K562 (cell line): ENCODE results near the gene NMRK2. TPM values are rescaled to one million over a fixed set of nuclear protein-coding genes. Genes with fewer than 3 reads are reported as not detected.
A peak's percentile ranks its signal among the peaks of the same experiment; 100 is the strongest.

Experiments used
- ATAC-seq: fragments of 200-7000 bp; cut with Tn5 transposase; 3 replicates; pipeline ENCODE4 v1.9.1; 2020; ENCODE audit warnings: moderate library complexity
- Bru-seq: library from RNA; stranded (reverse); fragments of 400-500 nt; gene quantifications from one replicate; lab custom pipeline; 2021; lab: Mats Ljungman, UMichigan
- BruChase-seq, 2 experiments: library from RNA; stranded (reverse); fragments of 400-500 nt; gene quantifications; one replicate each; lab custom pipeline; 2021; lab: Mats Ljungman, UMichigan
- BruUV-seq: library from RNA; stranded (reverse); fragments of 400-500 nt; replicated peaks from 2 replicates; lab custom pipeline; 2021; lab: Mats Ljungman, UMichigan
- CTCF ChIA-PET: fragments of 300-600 bp; formaldehyde crosslinking; extraction: SDS; loops from one replicate; lab custom pipeline; 2021; ENCODE audit warnings: low intra/inter-chr PET ratio; lab: Yijun Ruan, JAX
- POLR2A ChIA-PET: fragments of 300-600, 350-650 bp; sonication (Branson Sonifier 250); formaldehyde crosslinking; extraction: SDS; loops from one replicate; lab custom pipeline; 2021; ENCODE audit warnings: antibody characterized with exemption, inconsistent platforms; lab: Yijun Ruan, JAX
- DNase-seq, 4 experiments: peaks; one replicate each; pipeline versions ENCODE4 v3.0.0 to v3.0.0-alpha.2; 2011 to 2018; ENCODE audit warnings: low spot score in 3 of 4, mixed read lengths in 3 of 4; ENCODE audit errors: extremely low read depth in 1 of 4
- FAIRE-seq: peaks from 2 replicates; lab custom pipeline; 2011; peaks lifted over from hg19 to GRCh38; lab: Jason Lieb, UNC
- H2AFZ ChIP-seq: 2 replicates; pipeline ENCODE4 v1.6.0; 2011; ENCODE audit warnings: low read depth, low read length, control low read depth, inconsistent platforms
- H3K27ac ChIP-seq: fragments of 200-600 bp; 3 replicates; pipeline ENCODE4 v1.8.0; 2011; ENCODE audit warnings: low read depth, mild to moderate bottlenecking, control low read depth, inconsistent platforms, low read length, moderate library complexity, mixed read lengths; ENCODE audit errors: extremely low read depth
- H3K27me3 ChIP-seq, 2 experiments: fragments of 300-600 bp in 1 of 2; 2 replicates in 1 of 2; 3 replicates in 1 of 2; pipeline versions ENCODE4 v1.6.0 to v1.8.0; 2011; ENCODE audit warnings: inconsistent platforms in 2 of 2, low read length in 2 of 2, mild to moderate bottlenecking in 1 of 2, mixed read lengths in 1 of 2, moderate library complexity in 1 of 2; ENCODE audit not compliant: control insufficient read depth in 2 of 2, insufficient read depth in 2 of 2
- H3K36me3 ChIP-seq: fragments of 300-600 bp; 3 replicates; pipeline ENCODE4 v1.8.0; 2011; ENCODE audit warnings: mild to moderate bottlenecking, low read length, inconsistent platforms; ENCODE audit not compliant: control insufficient read depth, insufficient read depth
- H3K4me1 ChIP-seq, 2 experiments: fragments of 200-600 bp in 1 of 2; replicated peaks in 1 of 2; 2 replicates in 1 of 2; 3 replicates in 1 of 2; pipeline versions ENCODE4 v1.5.1 to v1.8.0; 2011; ENCODE audit warnings: inconsistent platforms in 2 of 2, low read length in 2 of 2, mild to moderate bottlenecking in 1 of 2, mixed read lengths in 1 of 2, moderate library complexity in 1 of 2; ENCODE audit not compliant: control insufficient read depth in 2 of 2, insufficient read depth in 2 of 2
- H3K4me2 ChIP-seq: 2 replicates; pipeline ENCODE4 v1.6.1; 2011; ENCODE audit warnings: low read length, control low read depth, inconsistent platforms, mixed read lengths; ENCODE audit not compliant: insufficient read depth
- H3K4me3 ChIP-seq: fragments of 200-600 bp; sonication (generic), shearing (Covaris generic); 2 replicates; pipeline ENCODE4 v1.5.1; 2016; ENCODE audit warnings: control low read depth, inconsistent platforms
- H3K79me2 ChIP-seq: fragments of 200-600 bp; 3 replicates; pipeline ENCODE4 v1.8.0; 2011; ENCODE audit warnings: low read length, inconsistent platforms; ENCODE audit not compliant: control insufficient read depth, insufficient read depth
- H3K9ac ChIP-seq, 2 experiments: 2 replicates each; pipeline versions ENCODE4 v1.6.0 to v1.6.1; 2011; ENCODE audit warnings: low read depth in 2 of 2, low read length in 2 of 2, control low read depth in 1 of 2, inconsistent platforms in 1 of 2, mild to moderate bottlenecking in 1 of 2, mixed read lengths in 1 of 2; ENCODE audit not compliant: insufficient read depth in 1 of 2
- H3K9me1 ChIP-seq: one replicate; pipeline ENCODE4 v1.6.0; 2011; ENCODE audit warnings: inconsistent platforms, mild to moderate bottlenecking, low read length, moderate library complexity; ENCODE audit not compliant: control insufficient read depth, insufficient read depth
- H3K9me3 ChIP-seq: replicated peaks from 2 replicates; pipeline ENCODE4 v1.5.1; 2011; ENCODE audit warnings: low read depth, low read length, inconsistent platforms; ENCODE audit not compliant: control insufficient read depth, insufficient read depth
- H4K20me1 ChIP-seq: replicated peaks from 2 replicates; pipeline ENCODE4 v1.6.1; 2011; ENCODE audit warnings: low read length, inconsistent platforms, mixed read lengths; ENCODE audit not compliant: control insufficient read depth, insufficient read depth
- CBFB ChIP-seq: sonication (generic); formaldehyde crosslinking; IDR thresholded peaks from 2 replicates; pipeline ENCODE4 v1.4.0; 2020; ENCODE audit warnings: mild to moderate bottlenecking, missing genetic modification reagents
- CC2D1A ChIP-seq: fragments of 450-650 bp; IDR thresholded peaks from 2 replicates; pipeline ENCODE4 v1.6.1; 2017; ENCODE audit warnings: mild to moderate bottlenecking
- HMBOX1 ChIP-seq: sonication (generic); IDR thresholded peaks from 2 replicates; pipeline ENCODE4 v1.6.1; 2016
- HMGN3 ChIP-seq: IDR thresholded peaks from 2 replicates; pipeline ENCODE4 v1.6.1; 2011; ENCODE audit warnings: borderline replicate concordance, low read depth, mild to moderate bottlenecking, mixed read lengths, low read length; ENCODE audit not compliant: insufficient read length; ENCODE audit errors: extremely low read depth
- HNRNPL ChIP-seq: fragments of 200-400 bp; formaldehyde crosslinking; IDR thresholded peaks from 2 replicates; pipeline ENCODE4 v1.6.1; 2017; ENCODE audit warnings: low read depth, mild to moderate bottlenecking, low read length
- KLF10 ChIP-seq: fragments of 250-450 bp; sonication (Bioruptor Pico); IDR thresholded peaks from 2 replicates; pipeline ENCODE4 v1.6.1; 2021; ENCODE audit warnings: matching md5 sums
- NELFE ChIP-seq: IDR thresholded peaks from 2 replicates; pipeline ENCODE4 v1.6.1; 2011; ENCODE audit warnings: mild to moderate bottlenecking; ENCODE audit not compliant: insufficient read depth, insufficient read length
- NR3C1 ChIP-seq: sonication (generic); formaldehyde crosslinking; IDR thresholded peaks from 2 replicates; pipeline ENCODE4 v1.8.1; 2022; ENCODE audit warnings: missing genetic modification reagents
- NR4A1 ChIP-seq, 2 experiments: fragments of 250-450 bp in 1 of 2; fragments of 450-650 bp in 1 of 2; sonication (Bioruptor Pico) in 1 of 2; IDR thresholded peaks; 2 replicates each; pipeline versions ENCODE4 v1.4.0 to v1.6.1; 2016 to 2020; ENCODE audit warnings: mild to moderate bottlenecking in 2 of 2, missing compliant biosample characterization in 1 of 2, missing genetic modification characterization in 1 of 2, moderate library complexity in 1 of 2
- RBM25 ChIP-seq: fragments of 200-400 bp; formaldehyde crosslinking; IDR thresholded peaks from 2 replicates; pipeline ENCODE4 v1.6.1; 2018; ENCODE audit warnings: low read length, low read depth, moderate library complexity; ENCODE audit not compliant: severe bottlenecking
- SREBF2 ChIP-seq: sonication (generic); formaldehyde crosslinking; IDR thresholded peaks from 2 replicates; pipeline ENCODE4 v1.4.0; 2020; ENCODE audit warnings: mild to moderate bottlenecking, missing genetic modification reagents
- SRF ChIP-seq, 2 experiments: fragments of 250-450, 450-650 bp in 1 of 2; sonication (Bioruptor Pico) in 1 of 2; sonication (generic) in 1 of 2; formaldehyde crosslinking; IDR thresholded peaks; 2 replicates each; pipeline versions ENCODE4 v1.5.0 to v1.5.1; 2020 to 2022; ENCODE audit warnings: mild to moderate bottlenecking in 1 of 2, missing genetic modification reagents in 1 of 2
- ZBTB9 ChIP-seq: fragments of 450-650 bp; formaldehyde crosslinking; IDR thresholded peaks from 2 replicates; pipeline ENCODE4 v1.4.0; 2020; ENCODE audit warnings: mild to moderate bottlenecking, moderate library complexity
- ZFP36 ChIP-seq: fragments of 150-350 bp; IDR thresholded peaks from 2 replicates; pipeline ENCODE4 v1.6.1; 2018; ENCODE audit warnings: low read length, low read depth; ENCODE audit not compliant: partially characterized antibody
- ZNF316 ChIP-seq: fragments of 450-650 bp; IDR thresholded peaks from 2 replicates; pipeline ENCODE4 v1.6.1; 2016
- ZNF436 ChIP-seq: fragments of 250-450, 450-650 bp; sonication (Bioruptor Pico); formaldehyde crosslinking; IDR thresholded peaks from 2 replicates; pipeline ENCODE4 v1.7.0; 2020; ENCODE audit warnings: mild to moderate bottlenecking
- WGBS: fragments of 100-300 bp; shearing (Covaris generic); methylation state at CpG from one replicate; pipeline ENCODE4 v1.1.6; 2016; ENCODE audit warnings: low coverage, mixed read lengths; ENCODE audit not compliant: insufficient coverage; ENCODE audit errors: missing lambda C conversion rate; 5-methylcytosine and 5-hydroxymethylcytosine counted together
- in situ Hi-C: fragments of 300-500 bp; cut with MboI; formaldehyde crosslinking; loops from 4 replicates; pipeline ENCODE4 v1.15.0; 2018; ENCODE audit warnings: inconsistent platforms, mixed read lengths
- intact Hi-C: fragments of 100-400 bp; cut with micrococcal nuclease; formaldehyde crosslinking; loops from 2 replicates; pipeline ENCODE4 v1.14.2; 2022
- long read RNA-seq, 3 experiments: library from polyadenylated mRNA in 2 of 3; library from RNA in 1 of 3; unstranded in 2 of 3; stranded (forward) in 1 of 3; transcript quantifications; one replicate each; pipeline ENCODE4 v2.0.0, GENCODE V29; 2019 to 2022
- polyA minus RNA-seq, 3 experiments: library from RNA; depleted of rRNA, polyadenylated mRNA; stranded (reverse); fragments of >200 nt; gene quantifications; 2 replicates each; pipeline ENCODE4 v1.2.3, GENCODE V29; 2011
- polyA plus RNA-seq, 8 experiments: library from polyadenylated mRNA; depleted of rRNA in 4 of 8; stranded (reverse) in 5 of 8; unstranded in 3 of 8; fragments of >200 nt; fragmentation: Nextera tagmentation in 2 of 8; fragmentation: Illumina TruSeq in 1 of 8; extraction: Ambion mirVana in 2 of 8; extraction: Trizol in 1 of 8; gene quantifications; 2 replicates each; pipeline versions ENCODE4 v1.2.1 to v1.2.3, GENCODE V29; 2011 to 2014; ENCODE audit warnings: inconsistent platforms in 1 of 8, missing spikeins in 1 of 8
- total RNA-seq, 7 experiments: library from RNA; depleted of rRNA in 6 of 7; stranded (reverse); fragments of >200 nt in 6 of 7; fragmentation: Illumina TruSeq in 2 of 7; extraction: Trizol in 2 of 7; gene quantifications; 2 replicates each; pipeline versions ENCODE4 v1.2.1 to v1.2.3, GENCODE V29; 2011 to 2021; ENCODE audit warnings: low replicate concordance in 1 of 7

NMRK2 gene
- total RNA-seq (2011; cell fraction: chromatin; rRNA removed; ENCODE audit: low replicate concordance) = not detected in 2 replicates
- not detected in 2 replicates for total RNA-seq (2011; cell fraction: nucleolus; rRNA removed)
- total RNA-seq (2011; cell fraction: nucleoplasm; rRNA removed) = not detected in 2 replicates
- total RNA-seq (2014; rRNA removed) (not detected in 2 replicates), total RNA-seq (2014; rRNA removed; fragmentation: Illumina TruSeq; extraction: Trizol) (not detected in 2 replicates), total RNA-seq (2015; rRNA removed; fragmentation: Illumina TruSeq; extraction: Trizol) (not detected in 2 replicates), total RNA-seq (2021) (not detected in 2 replicates), polyA plus RNA-seq (2011; rRNA removed) (not detected in 2 replicates), polyA plus RNA-seq (2014; fragmentation: Illumina TruSeq; extraction: Trizol) (not detected in 2 replicates), polyA plus RNA-seq (2014; fragmentation: Nextera tagmentation; extraction: Ambion mirVana) (not detected), polyA plus RNA-seq (2014; rRNA removed) (not detected in 2 replicates), polyA minus RNA-seq (2011; rRNA and poly(A)+ RNA removed) (not detected in 2 replicates), Bru-seq, nascent RNA (not detected), BruChase-seq, experiment 1, labeled RNA remaining after a 2-hour chase (not detected), BruChase-seq, experiment 2, labeled RNA remaining after a 6-hour chase (not detected)
- not detected in 2 replicates for polyA plus RNA-seq (2011; cell fraction: cytosol; rRNA removed)
- polyA plus RNA-seq (2011; cell fraction: nucleus; rRNA removed) = not detected in 2 replicates
- not detected in 2 replicates for polyA plus RNA-seq (2012)
- not detected in 2 replicates for polyA minus RNA-seq (2011; cell fraction: cytosol; rRNA and poly(A)+ RNA removed)
- polyA minus RNA-seq (2011; cell fraction: nucleus; rRNA and poly(A)+ RNA removed) = not detected in 2 replicates
- long read RNA-seq, experiment 1 = 0 reads
- long read RNA-seq, experiment 2 = 0 reads
- long read RNA-seq, experiment 3 = 0 reads

- H3K4me2 ChIP-seq = no peak within 1 kb of the TSS
- BruUV-seq = no TSS peak
- CTCF ChIA-PET = no interaction called here
- POLR2A ChIA-PET = interaction anchor here (0.6 kb wide), 1 partner anchor 286 kb away, joined by 3 read pairs; no protein-coding TSS in a partner anchor
- H3K27me3 ChIP-seq = peaks cover 2 to 25% of the 10 kb centered on the region in 2 experiments; a peak in 3 of 5 replicates
- 39% methylated on average over 21 of the region's 51 CpGs for WGBS
- H3K9ac ChIP-seq = 0 out of 4 replicates have a peak within 1 kb of the TSS, but pooled peaks of 1 of the 2 experiments have one; percentile 13
- ATAC-seq (no peak; the same call in 2 of the 3 replicates), FAIRE-seq (no peak), DNase-seq (peak; percentile 17 to 38 (median 36))
- peaks cover 0 to 23% of the 10 kb centered on the region in 2 experiments; a peak in 2 of 5 replicates for H3K4me1 ChIP-seq
- intact Hi-C loops = no loop called here
- no peaks in the 10 kb centered on the region for H3K36me3 ChIP-seq
- in situ Hi-C loops = no loop called here
- H3K9me3 ChIP-seq = no peaks in the 10 kb centered on the region
- H2AFZ ChIP-seq = peak within 1 kb of the TSS; percentile 45; the same call in 1 of the 2 replicates
- no peaks in the 10 kb centered on the region for H3K9me1 ChIP-seq
- H4K20me1 ChIP-seq = no peaks in the 10 kb centered on the region
- no peak within 1 kb of the TSS for H3K27ac ChIP-seq
- no peak within 1 kb of the TSS for H3K4me3 ChIP-seq
- H3K79me2 ChIP-seq = no peaks in the 10 kb centered on the region
- TF ChIP-seq HMBOX1 (no peak), ZBTB9 (CRISPR knock-in tag) (no peak), NR3C1 (CRISPR knock-in tag) (no peak), ZFP36 (peak; percentile 85), RBM25 (peak; percentile 46), KLF10 (no peak), ZNF316 (no peak), NR4A1 (CRISPR knock-in tag; IDR thresholded peaks at IDR 0.05) (no peak), NR4A1 (tag; IDR thresholded peaks at IDR 0.05) (no peak), HNRNPL (no peak), CC2D1A (no peak), ZNF436 (CRISPR knock-in tag) (0 out of 2 replicates have a peak, but pooled peaks have one; percentile 10), CBFB (no peak), SRF (CRISPR knock-in tag; IDR thresholded peaks at IDR 0.05) (no peak), SREBF2 (CRISPR knock-in tag) (no peak), HMGN3 (no peak), NELFE (no peak)
Observed at GRCh38 chr19:3932931-3933810, at the start of gene NMRK2. Gene NMRK2, plus strand, starts transcription at chr19:3933069. Its CDS starts 603 bp downstream, at chr19:3933672.
